OCI-LY1 (cell line): Measurements from ENCODE around the gene CADM3.

Experiments
- H2AFZ ChIP-seq: fragments of 200-600 bp; sonication (generic), shearing (Covaris generic); 2 replicates; pipeline ENCODE4 v1.6.0; 2014; ENCODE audit warnings: antibody characterized with exemption, mild to moderate bottlenecking, low read length
- H3F3A ChIP-seq: fragments of 200-600 bp; sonication (generic), shearing (Covaris generic); 2 replicates; pipeline ENCODE4 v1.6.0; 2014; ENCODE audit warnings: mild to moderate bottlenecking, antibody characterized with exemption, low read length, moderate library complexity; ENCODE audit not compliant: insufficient read depth
- H3K27ac ChIP-seq: fragments of 200-600 bp; sonication (generic); 2 replicates; pipeline ENCODE4 v1.5.1; 2014; ENCODE audit warnings: low read length, mixed run types, mild to moderate bottlenecking, low read depth; ENCODE audit not compliant: poor library complexity, severe bottlenecking
- H3K27me3 ChIP-seq: fragments of 200-600 bp; sonication (generic); 2 replicates; pipeline ENCODE4 v1.6.0; 2014; ENCODE audit warnings: antibody characterized with exemption, mild to moderate bottlenecking, low read length, moderate library complexity; ENCODE audit not compliant: insufficient read depth
- H3K36me3 ChIP-seq: fragments of 200-600 bp; sonication (generic); 2 replicates; pipeline ENCODE4 v1.6.1; 2014; ENCODE audit warnings: mild to moderate bottlenecking, antibody characterized with exemption, low read length, moderate library complexity, mixed read lengths; ENCODE audit not compliant: insufficient read depth
- H3K4me1 ChIP-seq: fragments of 200-600 bp; sonication (generic); 2 replicates; pipeline ENCODE4 v1.5.1; 2014; ENCODE audit warnings: mild to moderate bottlenecking, low read length, moderate library complexity; ENCODE audit not compliant: insufficient read depth, severe bottlenecking
- H3K4me2 ChIP-seq: fragments of 200-600 bp; sonication (generic), shearing (Covaris generic); 2 replicates; pipeline ENCODE4 v1.6.1; 2014; ENCODE audit warnings: low read length
- H3K4me3 ChIP-seq: fragments of 200-600 bp; sonication (generic); 2 replicates; pipeline ENCODE4 v1.5.1; 2014; ENCODE audit warnings: low read length, low read depth, mild to moderate bottlenecking, mixed read lengths; ENCODE audit not compliant: poor library complexity, severe bottlenecking
- H3K79me2 ChIP-seq: fragments of 200-600 bp; shearing (Covaris generic); 2 replicates; pipeline ENCODE4 v1.6.1; 2016; ENCODE audit warnings: mixed run types, low read length, mixed read lengths; ENCODE audit not compliant: insufficient read depth
- H3K9ac ChIP-seq: fragments of 200-600 bp; sonication (generic), shearing (Covaris generic); 2 replicates; pipeline ENCODE4 v1.6.1; 2014; ENCODE audit warnings: mild to moderate bottlenecking, low read length, mixed read lengths
- H3K9me2 ChIP-seq: fragments of 200-600 bp; sonication (generic), shearing (Covaris generic); 2 replicates; pipeline ENCODE4 v1.6.1; 2014; ENCODE audit warnings: low read depth, mild to moderate bottlenecking, low read length, mixed read lengths
- H3K9me3 ChIP-seq: fragments of 200-600 bp; shearing (Covaris generic); 2 replicates; pipeline ENCODE4 v1.6.1; 2014; ENCODE audit warnings: low read length, mixed read lengths
- H4K20me1 ChIP-seq: fragments of 200-600 bp; sonication (generic), shearing (Covaris generic); 2 replicates; pipeline ENCODE4 v1.6.0; 2016; ENCODE audit warnings: mild to moderate bottlenecking, low read length; ENCODE audit not compliant: insufficient read depth
- CTCF ChIP-seq: fragments of 200-600 bp; sonication (generic), shearing (Covaris generic); IDR thresholded peaks from 2 replicates; pipeline ENCODE4 v1.5.1; 2017; ENCODE audit warnings: mild to moderate bottlenecking, antibody characterized with exemption, low read length, moderate library complexity, mixed read lengths
- EZH2 ChIP-seq: fragments of 200-600 bp; sonication (generic), shearing (Covaris generic); IDR thresholded peaks from 2 replicates; pipeline ENCODE4 v1.8.0; 2017; ENCODE audit warnings: borderline replicate concordance, mixed run types, mild to moderate bottlenecking, antibody characterized with exemption, low read length, moderate library complexity, mixed read lengths

CADM3 gene

GRCh38 chr1:159204161-159205141, 33.0 kb downstream of the CADM3 start, which contains the start of gene ACKR1:
ACKR1 (plus strand) TSS chr1:159204875; CDS start chr1:159204960, 85 bp downstream.
- Histone ChIP-seq H3K27ac (no peak within 1 kb of the TSS), H3K4me3 (no peak within 1 kb of the TSS), H3F3A (no peaks in the 10 kb centered on the region), H3K9ac (no peak within 1 kb of the TSS), H3K79me2 (no peaks in the 10 kb centered on the region), H3K36me3 (no peaks in the 10 kb centered on the region), H3K27me3 (no peaks in the 10 kb centered on the region), H4K20me1 (no peaks in the 10 kb centered on the region), H3K4me2 (no peak within 1 kb of the TSS), H3K9me2 (no peaks in the 10 kb centered on the region), H2AFZ (no peak within 1 kb of the TSS), H3K9me3 (no peaks in the 10 kb centered on the region), H3K4me1 (no peaks in the 10 kb centered on the region)
- TF ChIP-seq CTCF (no peak), EZH2 (no peak)

GRCh38 chr1:159205225-159205624, 33.8 kb downstream of the CADM3 start:
- Histone ChIP-seq H3K4me2 (no peak overlapping the region), H3K4me3 (no peak overlapping the region), H3K9me3 (no peaks in the 10 kb centered on the region), H3K36me3 (no peaks in the 10 kb centered on the region), H2AFZ (no peak overlapping the region), H3K4me1 (no peaks in the 10 kb centered on the region), H3K27me3 (no peaks in the 10 kb centered on the region), H3K27ac (no peak overlapping the region), H3K9me2 (no peaks in the 10 kb centered on the region), H3K79me2 (no peaks in the 10 kb centered on the region), H3F3A (no peaks in the 10 kb centered on the region), H4K20me1 (no peaks in the 10 kb centered on the region), H3K9ac (no peak overlapping the region)
- TF ChIP-seq EZH2 (no peak), CTCF (no peak)

- Histone ChIP-seq H3K27me3 (no peaks in the 10 kb centered on the region), H2AFZ (no peak overlapping the region), H3K4me3 (no peak overlapping the region), H3K9ac (no peak overlapping the region), H3K4me1 (no peaks in the 10 kb centered on the region), H3K36me3 (no peaks in the 10 kb centered on the region), H3F3A (no peaks in the 10 kb centered on the region), H3K9me3 (no peaks in the 10 kb centered on the region), H3K4me2 (no peak overlapping the region), H3K9me2 (no peaks in the 10 kb centered on the region), H3K79me2 (no peaks in the 10 kb centered on the region), H3K27ac (no peak overlapping the region), H4K20me1 (no peaks in the 10 kb centered on the region)
- TF ChIP-seq CTCF (no peak), EZH2 (no peak)
Measured at GRCh38 chr1:159206110-159206509, 34.7 kb downstream of the CADM3 start.
